Esophagus muscularis mucosa (tissue), 4 donors: ENCODE results near the gene FUCA1. TPM values are rescaled to one million over a fixed set of nuclear protein-coding genes. Genes with fewer than 3 reads are reported as not detected.

ENCODE experiments used
- DNase-seq: peaks from one replicate; pipeline ENCODE4 v3.0.0-alpha.2; 2017; ENCODE audit errors: extremely low spot score
- H3K27ac ChIP-seq, 4 donors: fragments of 200-600 bp; sonication (generic); replicated peaks in 1 of 4; 1 replicate in 3 of 4; 2 replicates in 1 of 4; pipeline ENCODE4 v1.5.1; 2016 to 2019; ENCODE audit warnings: mild to moderate bottlenecking in 1 of 4
- H3K27me3 ChIP-seq, 4 donors: fragments of 200-600 bp; sonication (generic); one replicate each; pipeline versions ENCODE4 v1.5.1 to v1.6.0; 2016 to 2019
- H3K36me3 ChIP-seq, 4 donors: fragments of 200-600 bp; sonication (generic); one replicate each; pipeline ENCODE4 v1.5.1; 2016 to 2019
- H3K4me1 ChIP-seq, 4 donors: fragments of 200-600 bp; sonication (generic); one replicate each; pipeline ENCODE4 v1.5.1; 2016 to 2019
- H3K4me3 ChIP-seq, 4 donors: fragments of 200-600 bp; sonication (generic); 1 replicate in 2 of 4; 2 replicates in 2 of 4; pipeline ENCODE4 v1.5.1; 2016 to 2019; ENCODE audit warnings: mild to moderate bottlenecking in 4 of 4, moderate library complexity in 1 of 4
- H3K9me3 ChIP-seq, 4 donors: fragments of 200-600 bp; sonication (generic); 1 replicate in 3 of 4; 2 replicates in 1 of 4; pipeline ENCODE4 v1.5.1; 2016 to 2019
- EP300 ChIP-seq: sonication (generic); formaldehyde crosslinking; IDR thresholded peaks from one replicate; pipeline ENCODE4 v1.6.1; 2017; ENCODE audit warnings: antibody characterized with exemption
- POLR2A ChIP-seq: fragments of 450-650 bp; IDR thresholded peaks from one replicate; pipeline ENCODE4 v1.6.1; 2017; ENCODE audit warnings: antibody characterized with exemption, moderate library complexity, mild to moderate bottlenecking, low read depth
- POLR2AphosphoS5 ChIP-seq, 2 donors: sonication (generic); formaldehyde crosslinking; IDR thresholded peaks; one replicate each; pipeline ENCODE4 v1.6.1; 2017; ENCODE audit warnings: antibody characterized with exemption in 2 of 2
- WGBS: methylation state at CpG from one replicate; pipeline ENCODE4 v1.1.5; 2018; 5-methylcytosine and 5-hydroxymethylcytosine counted together
- intact Hi-C: fragments of 100-400 bp; cut with DNase I; formaldehyde crosslinking; loops from one replicate; pipeline ENCODE4 v1.15.1; 2023
- total RNA-seq, 4 donors: library from RNA; depleted of rRNA; stranded (reverse); fragments of >200 nt; gene quantifications; one replicate each; pipeline versions ENCODE4 v1.1.0 to v1.2.1, GENCODE V29; 2016
- TF ChIP-seq, protein P1 (sequence below), 3 experiments: fragments of 200-600 bp in 2 of 3; fragments of 450-650 bp in 1 of 3; sonication (generic) in 2 of 3; IDR thresholded peaks; one replicate each; pipeline ENCODE4 v1.5.1; 2017 to 2019; ENCODE audit warnings: antibody characterized with exemption in 3 of 3, mild to moderate bottlenecking in 2 of 3, moderate library complexity in 1 of 3

The FUCA1 gene
- total RNA-seq, 4 donors from 2014 or later = 20.0 to 25.9 (median 25.2) TPM

GRCh38 chr1:23885222-23885621, 17.1 kb upstream of the FUCA1 start:
- Histone ChIP-seq H3K27ac (no peak overlapping the region), H3K36me3 (no peaks in the 10 kb centered on the region), H3K4me3 (no peak overlapping the region), H3K9me3 (no peaks in the 10 kb centered on the region), H3K27me3 (no peaks in the 10 kb centered on the region), H3K4me1 (no peaks in the 10 kb centered on the region)
- 87% methylated on average over 4 of the region's 4 CpGs for WGBS
- no peak for TF ChIP-seq POLR2AphosphoS5 (IDR thresholded peaks at IDR 0.05)
- no peak for TF ChIP-seq POLR2A
- TF ChIP-seq, protein P1, sequence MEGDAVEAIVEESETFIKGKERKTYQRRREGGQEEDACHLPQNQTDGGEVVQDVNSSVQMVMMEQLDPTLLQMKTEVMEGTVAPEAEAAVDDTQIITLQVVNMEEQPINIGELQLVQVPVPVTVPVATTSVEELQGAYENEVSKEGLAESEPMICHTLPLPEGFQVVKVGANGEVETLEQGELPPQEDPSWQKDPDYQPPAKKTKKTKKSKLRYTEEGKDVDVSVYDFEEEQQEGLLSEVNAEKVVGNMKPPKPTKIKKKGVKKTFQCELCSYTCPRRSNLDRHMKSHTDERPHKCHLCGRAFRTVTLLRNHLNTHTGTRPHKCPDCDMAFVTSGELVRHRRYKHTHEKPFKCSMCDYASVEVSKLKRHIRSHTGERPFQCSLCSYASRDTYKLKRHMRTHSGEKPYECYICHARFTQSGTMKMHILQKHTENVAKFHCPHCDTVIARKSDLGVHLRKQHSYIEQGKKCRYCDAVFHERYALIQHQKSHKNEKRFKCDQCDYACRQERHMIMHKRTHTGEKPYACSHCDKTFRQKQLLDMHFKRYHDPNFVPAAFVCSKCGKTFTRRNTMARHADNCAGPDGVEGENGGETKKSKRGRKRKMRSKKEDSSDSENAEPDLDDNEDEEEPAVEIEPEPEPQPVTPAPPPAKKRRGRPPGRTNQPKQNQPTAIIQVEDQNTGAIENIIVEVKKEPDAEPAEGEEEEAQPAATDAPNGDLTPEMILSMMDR (IDR thresholded peaks at IDR 0.05) = no peak
- no peak for TF ChIP-seq EP300
- DNase-seq = no peak
- intact Hi-C loops = no loop called here

DNA sequence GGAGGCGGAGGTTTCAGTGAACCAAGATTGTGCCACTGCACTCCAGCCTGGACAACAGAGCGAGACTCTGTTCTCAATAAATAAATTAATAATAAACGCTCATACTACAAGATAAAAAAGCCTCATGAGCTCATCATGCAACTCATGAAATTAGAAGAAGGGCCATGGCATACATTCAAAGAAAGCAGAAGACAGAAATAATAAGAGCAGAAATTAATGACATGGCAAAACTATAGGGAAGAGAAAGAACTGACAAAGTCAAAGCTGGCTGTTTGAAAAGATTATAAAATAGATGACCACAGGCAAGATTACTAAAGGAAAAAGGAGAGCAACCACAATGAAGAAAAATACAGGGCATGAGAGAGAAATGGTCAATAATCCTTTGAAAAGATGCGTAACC, 14.7 kb upstream of the FUCA1 start:
- H3K9me3 ChIP-seq = peaks cover 0 to 22% (median 21%) of the 10 kb centered on the region in 4 donors
- WGBS = 90% methylated on average over 4 of the region's 4 CpGs
- intact Hi-C loops = no loop called here
- no peak overlapping the region for H3K4me3 ChIP-seq
- TF ChIP-seq POLR2A (no peak), POLR2AphosphoS5 (IDR thresholded peaks at IDR 0.05) (no peak), EP300 (no peak)
- TF ChIP-seq, protein P1 (IDR thresholded peaks at IDR 0.05) = no peak
- no peak for DNase-seq
- H3K4me1 ChIP-seq = no peaks in the 10 kb centered on the region
- no peaks in the 10 kb centered on the region for H3K36me3 ChIP-seq
- H3K27me3 ChIP-seq = no peaks in the 10 kb centered on the region
- no peak overlapping the region for H3K27ac ChIP-seq

DNA sequence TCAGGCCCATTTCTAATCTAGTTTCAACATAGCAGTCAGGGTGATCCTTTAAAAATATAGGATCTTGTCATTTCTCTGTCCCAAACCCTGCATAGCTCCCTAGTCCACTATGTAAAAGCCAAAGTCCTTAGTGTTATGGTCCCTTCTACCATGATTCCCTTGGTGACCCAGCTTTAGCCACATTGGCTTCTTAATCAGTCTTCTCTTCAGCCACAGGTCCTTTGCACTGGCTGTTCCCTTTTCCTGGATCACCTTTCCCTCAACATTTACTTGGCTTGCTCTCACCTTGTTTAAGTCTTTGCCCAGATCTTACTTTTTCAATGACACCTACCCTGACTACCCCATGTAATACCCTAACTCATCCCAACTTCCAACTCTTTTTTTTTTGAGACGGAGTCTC, 11.7 kb upstream of the FUCA1 start:
- Histone ChIP-seq H3K27ac (no peak overlapping the region), H3K4me1 (no peaks in the 10 kb centered on the region), H3K36me3 (no peaks in the 10 kb centered on the region), H3K4me3 (no peak overlapping the region), H3K9me3 (peaks cover 0 to 28% (median 25%) of the 10 kb centered on the region in 4 donors), H3K27me3 (peaks cover 0 to 12% (median 0%) of the 10 kb centered on the region in 4 donors)
- TF ChIP-seq EP300 (no peak), POLR2AphosphoS5 (IDR thresholded peaks at IDR 0.05) (no peak), POLR2A (no peak)
- TF ChIP-seq, protein P1 (IDR thresholded peaks at IDR 0.05) = no peak
- WGBS = 100% methylated on average over 1 of the region's 1 CpG
- intact Hi-C loops = no loop called here
- DNase-seq = no peak

DNA sequence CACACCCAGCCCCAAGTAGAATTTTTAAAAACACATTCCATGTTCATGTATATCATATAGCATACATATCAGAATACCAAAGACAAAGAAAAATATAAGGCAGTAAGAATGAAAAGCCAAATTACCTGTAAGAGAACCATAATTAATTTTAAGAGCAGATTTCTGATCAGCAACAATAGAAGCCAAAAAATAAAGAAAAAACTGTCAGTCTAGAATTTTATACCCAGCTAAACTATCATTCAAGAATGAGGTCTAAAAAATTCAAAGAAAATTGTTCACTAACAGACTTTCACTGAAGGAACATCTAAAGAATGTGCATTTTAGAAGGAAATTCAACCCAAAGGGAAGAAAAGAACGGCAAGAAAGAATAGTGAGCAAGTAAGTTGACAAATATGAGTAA, 10.6 kb upstream of the FUCA1 start:
- DNase-seq = no peak
- peaks cover 0 to 28% (median 25%) of the 10 kb centered on the region in 4 donors for H3K9me3 ChIP-seq
- WGBS = 91% methylated on average over 1 of the region's 1 CpG
- intact Hi-C loops = no loop called here
- H3K36me3 ChIP-seq = no peaks in the 10 kb centered on the region
- TF ChIP-seq POLR2AphosphoS5 (IDR thresholded peaks at IDR 0.05) (no peak), EP300 (no peak), POLR2A (no peak)
- TF ChIP-seq, protein P1 (IDR thresholded peaks at IDR 0.05) = no peak
- no peaks in the 10 kb centered on the region for H3K4me1 ChIP-seq
- no peak overlapping the region for H3K4me3 ChIP-seq
- H3K27me3 ChIP-seq = peaks cover 0 to 21% (median 0%) of the 10 kb centered on the region in 4 donors
- no peak overlapping the region for H3K27ac ChIP-seq

- no peak overlapping the region for H3K4me3 ChIP-seq
- peaks cover 0 to 28% (median 25%) of the 10 kb centered on the region in 4 donors for H3K9me3 ChIP-seq
- no peak for DNase-seq
- no peaks in the 10 kb centered on the region for H3K4me1 ChIP-seq
- H3K36me3 ChIP-seq = no peaks in the 10 kb centered on the region
- intact Hi-C loops = no loop called here
- WGBS = 96% methylated on average over 3 of the region's 3 CpGs
- peaks cover 0 to 21% (median 0%) of the 10 kb centered on the region in 4 donors for H3K27me3 ChIP-seq
- TF ChIP-seq, protein P1 (IDR thresholded peaks at IDR 0.05) = no peak
- TF ChIP-seq EP300 (no peak), POLR2A (no peak), POLR2AphosphoS5 (IDR thresholded peaks at IDR 0.05) (no peak)
- no peak overlapping the region for H3K27ac ChIP-seq
Measured at GRCh38 chr1:23875382-23875781, 7.3 kb upstream of the FUCA1 start.
